Measurements from ENCODE around the gene ATP10D.

DNA sequence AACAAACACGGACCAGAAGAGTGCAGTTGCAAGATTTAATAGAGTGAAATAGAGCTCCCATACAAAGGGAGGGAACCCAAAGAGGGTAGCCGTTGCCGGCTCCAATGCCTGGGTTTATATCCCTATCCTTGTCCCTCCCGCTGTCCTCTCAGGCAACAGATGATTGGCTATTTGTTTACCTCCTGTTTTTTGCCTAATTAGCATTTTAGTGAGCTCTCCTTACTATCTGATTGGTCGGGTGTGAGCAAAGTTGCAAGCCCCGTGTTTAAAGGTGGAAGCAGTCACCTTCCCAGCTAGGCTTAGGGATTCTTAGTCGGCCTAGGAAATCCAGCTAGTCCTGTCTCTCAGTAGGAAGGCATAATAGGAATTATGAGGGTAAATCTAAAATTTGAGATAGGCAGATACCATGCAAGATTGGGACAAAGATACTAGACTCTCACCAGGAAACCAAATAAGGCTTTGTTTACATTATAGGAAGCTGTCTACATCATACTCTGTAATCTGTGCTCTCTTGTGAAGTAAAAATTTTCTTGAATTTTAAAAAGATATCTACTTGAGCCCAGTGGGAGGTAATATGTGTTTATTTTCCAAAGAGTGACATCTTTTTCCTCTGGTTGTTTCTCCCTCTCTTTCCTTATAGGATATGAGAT is 65.9 kb downstream of the ATP10D start:
- TF ChIP-seq CTCF (IDR thresholded peaks at IDR 0.05) (no peak), EZH2 (IDR thresholded peaks at IDR 0.05; ENCODE audit: borderline replicate concordance, insufficient read depth, low read depth, low read length, poor library complexity, severe bottlenecking) (no peak)
